ENCODE results near the gene ASIC2.

The ASIC2 gene

DNA sequence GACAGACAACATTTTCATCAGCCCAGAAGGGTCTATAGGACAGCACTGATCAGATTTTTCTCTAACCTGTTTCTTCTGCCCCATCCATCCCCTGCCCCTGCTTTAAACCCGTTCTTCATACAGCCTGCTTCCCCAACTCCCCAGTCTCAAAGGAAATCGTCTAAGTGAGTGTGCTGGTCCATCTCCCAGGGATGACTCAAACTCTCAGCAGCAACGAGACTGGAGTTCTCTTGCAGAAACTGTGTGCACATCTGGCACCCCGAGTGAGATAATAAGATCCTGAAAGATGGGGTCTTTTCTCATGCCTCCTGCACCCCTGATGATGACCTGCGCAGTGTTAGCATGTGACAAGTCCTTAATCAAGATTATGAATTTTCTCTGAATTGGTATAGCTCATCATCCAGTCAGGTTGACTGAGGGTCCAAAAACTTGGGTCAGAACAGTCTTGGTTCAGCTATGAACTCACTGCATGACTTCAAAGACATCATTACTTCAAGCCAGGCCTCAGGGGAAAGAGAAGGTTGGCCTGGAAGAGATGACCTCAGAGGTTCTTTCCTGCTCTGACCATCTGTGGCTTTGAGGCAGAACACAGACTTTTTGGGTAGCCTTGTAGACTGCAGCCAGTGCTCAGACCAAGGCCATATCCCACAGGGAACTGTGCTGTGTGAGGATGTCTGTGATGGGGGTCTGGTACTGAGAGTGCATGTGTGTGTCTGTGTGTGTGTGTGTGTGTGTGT, 183.6 kb downstream of the ASIC2 start:
- no peak for DNase-seq

GRCh38 chr17:33106525-33107165, 186.4 kb downstream of the ASIC2 start:
- no peak for DNase-seq

- no peak for DNase-seq
Observed at GRCh38 chr17:33105911-33106310, 187.2 kb downstream of the ASIC2 start.

GRCh38 chr17:33099906-33100305, 193.2 kb downstream of the ASIC2 start:
- DNase-seq = no peak

DNA sequence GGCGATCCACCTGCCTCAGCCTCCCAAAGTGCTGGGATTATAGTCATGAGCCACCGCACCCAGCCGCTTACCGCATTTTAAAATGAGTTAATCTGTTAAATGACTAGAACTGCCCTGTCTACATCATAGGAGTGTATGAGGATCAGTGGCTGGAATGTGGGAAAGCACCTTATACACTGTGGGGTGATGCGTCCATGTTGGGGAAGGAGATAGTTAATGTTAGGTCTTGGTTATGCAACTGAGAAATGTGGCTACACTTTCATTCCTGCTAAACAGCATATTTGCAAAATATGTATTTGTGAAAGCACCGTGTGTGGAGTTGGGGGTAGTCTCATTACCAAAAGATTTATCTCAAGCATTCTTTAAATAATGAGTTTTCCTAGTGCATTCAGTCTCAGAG, 193.8 kb downstream of the ASIC2 start:
- no peak for DNase-seq

DNA sequence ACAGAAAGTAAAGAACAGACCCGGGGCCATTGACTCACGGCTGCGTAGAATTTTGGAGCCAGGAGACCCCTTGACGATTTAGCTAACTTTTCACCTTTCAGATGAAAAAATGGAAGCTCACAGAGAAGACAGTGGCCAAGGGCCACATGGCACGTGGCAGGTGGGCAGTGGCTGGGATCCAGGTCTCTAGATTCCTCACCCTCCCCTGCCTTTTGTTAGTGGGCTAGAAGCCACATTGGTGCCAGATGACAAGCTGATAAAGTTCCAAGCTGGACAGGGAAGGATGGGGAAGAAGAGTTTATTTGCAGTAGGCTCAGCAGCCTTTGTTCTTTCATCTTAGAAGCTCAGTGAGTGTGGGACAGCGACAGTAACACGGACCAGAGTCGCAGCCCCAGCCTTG, 195.7 kb downstream of the ASIC2 start:
- DNase-seq = no peak

DNA sequence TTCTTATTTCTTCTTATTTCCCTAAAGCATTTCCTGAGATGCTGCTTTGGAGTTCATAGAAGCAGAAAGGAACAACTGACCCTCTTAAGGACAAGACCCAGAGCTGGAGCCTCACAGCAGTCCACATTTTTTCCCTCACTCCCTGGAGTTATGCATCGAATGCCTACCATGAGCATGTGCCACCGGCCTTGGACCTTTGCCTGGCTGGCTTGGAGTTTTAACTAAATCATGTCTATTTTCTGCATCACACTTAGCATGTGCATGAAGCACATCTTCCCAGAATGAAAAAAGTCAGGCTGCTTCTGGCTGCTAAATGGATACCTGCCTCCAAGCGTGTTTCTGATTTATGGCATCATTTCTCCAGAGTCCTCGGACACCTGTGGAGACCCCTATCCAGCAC, 196.9 kb downstream of the ASIC2 start:
- DNase-seq = no peak

DNA sequence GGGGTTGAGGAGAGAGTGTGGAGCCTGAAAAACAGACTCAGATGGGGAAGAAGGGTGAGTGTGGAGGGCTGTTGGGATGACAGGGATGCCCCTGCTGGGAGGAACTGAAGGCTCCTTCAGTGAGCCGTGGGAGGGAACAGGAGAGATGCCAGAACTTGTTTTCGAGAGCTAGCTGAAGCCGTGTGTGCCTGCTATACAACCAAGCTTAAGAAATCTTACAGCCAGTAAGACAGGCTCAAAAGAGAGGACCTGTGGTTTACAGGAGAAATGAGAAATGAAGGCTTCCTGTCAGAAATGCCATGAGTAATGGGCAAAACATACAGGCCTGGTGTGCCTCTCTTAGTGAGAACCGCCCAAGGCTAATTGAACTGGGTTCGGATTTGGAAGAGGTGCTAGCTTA, 201.8 kb downstream of the ASIC2 start:
- DNase-seq = no peak

DNA sequence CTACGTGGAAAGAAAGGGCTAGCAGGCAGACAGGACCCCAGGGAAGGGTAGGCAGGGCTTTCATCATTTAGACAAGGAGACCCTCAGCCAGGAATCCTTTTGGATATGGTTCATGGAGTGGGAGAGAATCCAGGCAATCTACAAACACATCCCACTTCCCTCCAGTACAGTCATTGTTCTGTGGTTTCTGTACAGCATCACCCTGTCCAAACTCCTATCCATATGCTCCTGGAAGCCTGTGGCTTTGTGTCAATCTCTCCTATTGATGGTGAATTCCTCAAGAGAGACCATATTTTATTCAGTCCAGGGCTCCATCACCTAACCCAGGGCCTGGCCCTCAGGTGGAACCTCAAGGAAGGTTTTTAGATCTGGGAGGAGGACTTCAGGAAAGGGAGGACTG, 202.3 kb downstream of the ASIC2 start:
- DNase-seq = no peak

DNA sequence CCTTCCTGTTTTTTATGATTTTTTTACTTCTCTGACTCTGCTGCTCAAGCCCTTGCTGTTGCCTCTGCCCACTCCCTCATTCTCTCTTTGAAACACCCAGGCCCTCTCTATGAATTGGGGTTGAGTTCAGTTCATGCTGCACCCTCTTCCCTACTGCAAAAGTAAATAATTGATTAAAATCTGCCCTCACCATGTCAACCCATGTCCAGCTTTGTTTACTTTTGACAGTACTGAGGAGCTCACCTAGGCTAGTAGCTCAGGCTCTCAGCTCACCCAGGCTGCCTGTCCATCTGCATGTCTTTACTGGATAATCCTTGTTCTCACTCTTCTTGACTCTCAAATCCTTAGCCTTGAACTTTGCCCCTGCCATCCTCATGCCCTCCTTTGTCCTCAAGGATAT, 206.2 kb downstream of the ASIC2 start:
- DNase-seq = no peak

DNA sequence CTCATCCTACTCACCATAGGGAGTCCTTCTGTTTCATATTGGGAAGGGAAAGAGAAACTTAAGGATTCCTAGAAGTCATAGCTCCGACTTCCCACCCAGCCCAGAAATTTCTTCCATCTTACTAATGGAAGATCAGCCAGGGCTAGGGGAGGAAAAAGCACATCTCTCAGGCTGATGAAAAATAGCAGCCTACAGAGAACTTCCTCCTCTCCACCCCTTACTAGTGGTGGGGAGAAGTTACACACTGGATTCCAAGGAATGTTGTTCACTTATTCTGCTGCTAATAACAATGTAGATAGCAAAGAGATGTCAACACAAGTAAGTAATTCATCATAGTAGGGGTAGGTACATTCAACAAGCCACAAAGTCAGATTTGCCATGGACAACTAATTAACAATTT, 207.1 kb downstream of the ASIC2 start:
- DNase-seq = no peak

DNA sequence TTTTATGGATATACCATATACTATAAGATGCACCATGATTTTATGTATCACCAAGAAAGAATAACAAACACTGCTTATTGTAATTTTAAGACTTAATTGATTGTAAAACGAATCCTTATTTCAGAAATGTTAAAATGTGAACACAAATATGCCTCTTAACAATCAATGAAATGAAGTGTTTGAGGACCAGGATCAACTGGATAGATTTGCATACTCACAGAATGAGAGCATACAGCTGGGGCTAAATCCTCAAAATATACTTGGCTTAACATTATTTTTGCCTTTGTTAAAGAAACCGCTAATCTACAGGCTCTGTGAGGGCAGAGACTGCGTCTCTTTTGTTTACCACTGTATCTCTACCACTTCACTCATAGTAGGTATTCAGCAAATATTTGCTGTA, 207.8 kb downstream of the ASIC2 start:
- DNase-seq = no peak

DNA sequence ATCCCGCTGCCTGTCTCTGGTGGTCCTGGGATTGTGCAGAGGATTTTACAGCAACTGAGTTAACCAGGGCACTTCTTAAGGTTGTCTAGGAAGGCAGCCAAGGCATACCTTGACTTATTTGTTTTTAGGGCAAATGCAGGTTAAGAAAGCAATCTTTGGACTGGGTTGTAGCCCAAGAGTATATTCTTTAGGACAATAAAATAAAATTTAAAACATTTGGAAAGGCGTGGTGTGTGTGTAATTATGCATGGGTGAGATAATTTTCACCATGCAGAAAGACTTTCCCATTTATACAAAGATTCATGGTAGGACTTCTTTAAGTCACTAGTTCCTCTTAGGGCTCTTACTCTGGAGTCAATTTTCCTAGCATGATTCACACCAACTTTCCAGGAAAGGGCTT, 208.3 kb downstream of the ASIC2 start:
- no peak for DNase-seq

DNA sequence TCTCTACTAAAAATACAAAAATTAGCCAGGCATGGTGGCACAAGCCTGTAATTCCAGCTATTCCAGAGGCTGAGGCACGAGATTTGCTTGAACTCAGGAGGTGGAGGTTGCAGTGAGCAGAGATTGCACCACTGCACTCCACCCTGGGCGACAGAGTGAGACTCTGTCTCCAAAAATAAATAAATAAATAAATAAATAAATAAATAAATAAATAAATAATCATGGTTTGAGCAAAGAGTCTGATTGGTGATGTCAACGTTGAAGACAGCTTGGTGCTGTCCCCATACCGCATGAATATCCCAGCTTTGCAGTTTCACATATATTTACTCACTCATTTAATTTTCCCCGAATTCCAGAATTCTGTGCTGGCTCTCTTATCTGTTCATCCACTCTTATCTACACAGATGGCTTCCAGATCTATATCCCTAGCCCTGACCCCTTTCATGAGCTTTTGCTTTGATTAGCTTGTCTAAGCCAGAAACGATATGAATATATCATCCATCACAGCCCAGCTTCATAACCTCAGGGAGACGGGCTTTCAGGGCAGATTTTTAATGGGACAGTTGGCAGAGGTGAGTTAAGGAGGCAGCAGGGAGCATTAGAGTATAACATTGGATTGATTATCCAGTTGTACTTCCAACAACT, 210.4 kb downstream of the ASIC2 start:
- no peak for DNase-seq

DNA sequence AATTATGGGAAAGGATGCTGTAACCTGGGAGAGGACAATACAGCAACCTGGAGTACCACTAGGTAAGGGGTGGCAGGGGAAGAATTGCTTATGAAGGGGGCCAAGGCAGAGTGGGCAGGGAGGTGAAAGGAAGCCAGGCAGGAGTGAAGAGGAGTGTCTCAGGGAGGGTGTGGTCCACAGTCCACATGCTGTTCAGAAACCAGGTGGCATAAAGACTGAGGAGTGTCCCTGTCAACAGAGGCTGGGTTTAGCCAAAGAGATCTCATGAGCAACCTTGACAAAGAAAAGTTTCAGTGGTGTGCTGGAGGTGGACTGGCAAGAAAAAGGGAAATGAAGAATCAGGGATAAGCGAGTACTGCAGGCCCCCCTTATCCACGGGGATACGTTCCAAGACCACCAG, 213.0 kb downstream of the ASIC2 start:
- no peak for DNase-seq

DNA sequence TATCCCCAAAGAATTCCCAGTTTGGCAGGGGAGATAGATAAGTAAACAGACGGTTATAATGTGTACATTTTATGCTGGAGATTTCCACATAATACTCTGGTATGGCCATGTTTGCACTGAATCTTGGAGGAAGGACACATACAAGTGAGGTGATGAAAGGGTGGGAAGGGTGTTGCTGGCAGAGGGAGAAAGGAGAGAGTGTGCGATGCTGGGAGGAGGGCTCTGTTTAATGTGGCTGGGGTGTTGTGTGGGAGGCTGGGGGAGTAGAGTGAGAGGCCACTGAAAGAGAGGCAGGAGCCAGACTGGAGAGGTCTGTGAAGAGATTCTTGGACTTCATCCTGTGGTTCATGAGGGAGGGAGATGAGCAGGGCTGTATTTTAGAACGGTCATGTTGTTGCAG, 213.9 kb downstream of the ASIC2 start:
- DNase-seq = no peak

DNA sequence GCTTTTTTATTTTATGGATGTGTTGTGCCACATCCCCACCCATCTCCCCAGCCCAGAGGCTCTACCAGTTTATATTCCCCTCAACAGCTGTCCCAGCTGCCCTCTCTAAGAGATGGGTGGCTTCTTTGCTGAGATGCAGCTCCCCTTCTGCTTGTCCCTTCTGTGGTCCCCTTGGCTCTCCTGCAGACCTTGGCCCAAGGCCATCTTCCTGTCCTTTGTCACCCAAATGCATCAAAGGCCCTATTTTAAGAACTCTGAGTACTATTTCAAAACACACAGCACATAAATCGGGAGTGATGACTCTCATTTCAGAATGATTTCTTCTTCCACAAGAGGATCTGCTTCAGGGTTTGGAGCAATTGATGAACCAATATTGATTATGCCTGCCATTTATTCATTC, 216.1 kb downstream of the ASIC2 start:
- DNase-seq = no peak

GRCh38 chr17:33073416-33073815, 219.7 kb downstream of the ASIC2 start:
- DNase-seq = no peak

- DNase-seq = peak; percentile 5
Observed at GRCh38 chr17:33072421-33073161, 220.5 kb downstream of the ASIC2 start.

- DNase-seq = no peak
Observed at GRCh38 chr17:33071656-33072055, 221.4 kb downstream of the ASIC2 start.

GRCh38 chr17:33057564-33057963, 235.5 kb downstream of the ASIC2 start:
- no peak for DNase-seq

- DNase-seq = no peak
Observed at GRCh38 chr17:33056399-33057146, 236.5 kb downstream of the ASIC2 start.

DNA sequence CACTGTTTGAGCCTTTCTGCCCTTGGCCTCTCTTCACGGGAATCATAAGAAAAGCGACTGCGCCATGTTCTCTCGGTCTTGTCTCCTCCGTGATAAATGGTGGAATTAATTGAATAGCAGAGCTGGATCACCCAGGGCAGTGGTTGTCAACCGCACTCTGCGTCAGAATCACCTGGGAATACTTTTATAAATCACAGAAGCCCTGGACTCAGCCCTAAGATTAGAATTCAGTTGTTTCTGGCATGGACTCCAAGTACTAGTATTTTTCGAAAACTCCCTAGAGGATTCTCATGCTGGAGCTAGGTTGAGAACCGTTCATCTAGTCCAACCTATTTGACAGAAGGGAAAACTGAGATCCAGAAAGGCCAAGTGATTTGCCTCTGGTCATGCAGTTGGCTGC, 237.3 kb downstream of the ASIC2 start:
- DNase-seq = no peak
